ENCODE data around the gene PPP1R37.

PPP1R37 gene

DNA sequence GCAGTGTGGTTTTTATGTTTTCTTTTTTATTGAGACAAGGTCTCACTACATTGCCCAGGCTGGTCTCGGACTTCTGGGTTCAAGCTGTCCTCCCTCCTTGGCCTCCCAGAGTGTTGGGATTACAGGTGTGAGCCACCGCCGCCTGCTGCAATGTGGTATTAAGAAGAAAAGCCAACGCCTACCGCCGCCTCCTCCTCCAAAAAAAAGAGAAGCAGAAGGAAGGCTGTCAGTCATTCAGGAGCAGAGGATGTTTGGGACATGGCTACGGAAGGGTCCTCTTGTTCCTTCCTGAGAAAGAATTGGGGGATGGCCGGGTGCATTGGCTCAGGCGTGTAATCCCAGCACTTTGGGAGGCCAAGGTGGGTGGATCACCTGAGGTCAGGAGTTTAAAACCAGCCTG is 1.2 kb downstream of the PPP1R37 start:
- TF ChIP-seq, protein P1, sequence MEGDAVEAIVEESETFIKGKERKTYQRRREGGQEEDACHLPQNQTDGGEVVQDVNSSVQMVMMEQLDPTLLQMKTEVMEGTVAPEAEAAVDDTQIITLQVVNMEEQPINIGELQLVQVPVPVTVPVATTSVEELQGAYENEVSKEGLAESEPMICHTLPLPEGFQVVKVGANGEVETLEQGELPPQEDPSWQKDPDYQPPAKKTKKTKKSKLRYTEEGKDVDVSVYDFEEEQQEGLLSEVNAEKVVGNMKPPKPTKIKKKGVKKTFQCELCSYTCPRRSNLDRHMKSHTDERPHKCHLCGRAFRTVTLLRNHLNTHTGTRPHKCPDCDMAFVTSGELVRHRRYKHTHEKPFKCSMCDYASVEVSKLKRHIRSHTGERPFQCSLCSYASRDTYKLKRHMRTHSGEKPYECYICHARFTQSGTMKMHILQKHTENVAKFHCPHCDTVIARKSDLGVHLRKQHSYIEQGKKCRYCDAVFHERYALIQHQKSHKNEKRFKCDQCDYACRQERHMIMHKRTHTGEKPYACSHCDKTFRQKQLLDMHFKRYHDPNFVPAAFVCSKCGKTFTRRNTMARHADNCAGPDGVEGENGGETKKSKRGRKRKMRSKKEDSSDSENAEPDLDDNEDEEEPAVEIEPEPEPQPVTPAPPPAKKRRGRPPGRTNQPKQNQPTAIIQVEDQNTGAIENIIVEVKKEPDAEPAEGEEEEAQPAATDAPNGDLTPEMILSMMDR (IDR thresholded peaks at IDR 0.05) = no peak
- H3K4me2 ChIP-seq (ENCODE audit: low read length) = peak overlapping the region; percentile 98
- H3K9ac ChIP-seq = no peak overlapping the region
- no peak overlapping the region for H3K27ac ChIP-seq
- no peaks in the 10 kb centered on the region for H3K36me3 ChIP-seq (ENCODE audit: control insufficient read depth, insufficient read depth, low read length)
- H3K9me3 ChIP-seq (ENCODE audit: control insufficient read depth, low read length) = no peaks in the 10 kb centered on the region
- peak overlapping the region; percentile 88 for H3K4me3 ChIP-seq (ENCODE audit: low read depth, low read length)
- H3K79me2 ChIP-seq = peaks cover 54% of the 10 kb centered on the region
- H3K27me3 ChIP-seq (ENCODE audit: control insufficient read depth, insufficient read depth, low read length) = no peaks in the 10 kb centered on the region
- H2AFZ ChIP-seq = no peak overlapping the region
- peaks cover 39% of the 10 kb centered on the region for H3K4me1 ChIP-seq

DNA sequence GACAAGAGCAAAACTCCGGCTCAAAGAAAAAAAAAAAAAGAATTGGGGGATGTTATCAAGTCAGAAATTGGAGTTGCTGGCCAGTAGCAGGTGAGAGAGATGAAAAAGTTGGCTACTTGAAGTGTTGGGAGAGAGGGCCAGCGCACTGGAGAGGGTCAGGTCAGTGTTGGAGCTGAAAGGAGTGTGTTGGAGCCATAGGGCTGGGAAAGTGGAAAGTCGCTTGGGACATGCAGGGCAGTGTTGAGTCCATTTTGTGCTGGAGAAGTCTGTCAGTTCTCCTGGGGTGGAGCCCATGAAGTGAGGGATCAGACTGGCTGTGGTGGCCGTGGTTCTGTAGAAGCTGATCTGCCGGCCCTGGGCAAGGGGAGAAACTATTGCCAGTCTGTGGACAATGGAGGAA is 1.7 kb downstream of the PPP1R37 start:
- Histone ChIP-seq H3K9ac (no peak overlapping the region), H3K4me3 (ENCODE audit: low read depth, low read length) (no peak overlapping the region), H3K4me1 (peaks cover 40% of the 10 kb centered on the region), H3K4me2 (ENCODE audit: low read length) (peak overlapping the region; percentile 98), H3K27ac (no peak overlapping the region), H2AFZ (no peak overlapping the region), H3K27me3 (ENCODE audit: control insufficient read depth, insufficient read depth, low read length) (no peaks in the 10 kb centered on the region), H3K36me3 (ENCODE audit: control insufficient read depth, insufficient read depth, low read length) (no peaks in the 10 kb centered on the region), H3K79me2 (peaks cover 60% of the 10 kb centered on the region), H3K9me3 (ENCODE audit: control insufficient read depth, low read length) (no peaks in the 10 kb centered on the region)
- TF ChIP-seq, protein P1 (IDR thresholded peaks at IDR 0.05) = no peak

DNA sequence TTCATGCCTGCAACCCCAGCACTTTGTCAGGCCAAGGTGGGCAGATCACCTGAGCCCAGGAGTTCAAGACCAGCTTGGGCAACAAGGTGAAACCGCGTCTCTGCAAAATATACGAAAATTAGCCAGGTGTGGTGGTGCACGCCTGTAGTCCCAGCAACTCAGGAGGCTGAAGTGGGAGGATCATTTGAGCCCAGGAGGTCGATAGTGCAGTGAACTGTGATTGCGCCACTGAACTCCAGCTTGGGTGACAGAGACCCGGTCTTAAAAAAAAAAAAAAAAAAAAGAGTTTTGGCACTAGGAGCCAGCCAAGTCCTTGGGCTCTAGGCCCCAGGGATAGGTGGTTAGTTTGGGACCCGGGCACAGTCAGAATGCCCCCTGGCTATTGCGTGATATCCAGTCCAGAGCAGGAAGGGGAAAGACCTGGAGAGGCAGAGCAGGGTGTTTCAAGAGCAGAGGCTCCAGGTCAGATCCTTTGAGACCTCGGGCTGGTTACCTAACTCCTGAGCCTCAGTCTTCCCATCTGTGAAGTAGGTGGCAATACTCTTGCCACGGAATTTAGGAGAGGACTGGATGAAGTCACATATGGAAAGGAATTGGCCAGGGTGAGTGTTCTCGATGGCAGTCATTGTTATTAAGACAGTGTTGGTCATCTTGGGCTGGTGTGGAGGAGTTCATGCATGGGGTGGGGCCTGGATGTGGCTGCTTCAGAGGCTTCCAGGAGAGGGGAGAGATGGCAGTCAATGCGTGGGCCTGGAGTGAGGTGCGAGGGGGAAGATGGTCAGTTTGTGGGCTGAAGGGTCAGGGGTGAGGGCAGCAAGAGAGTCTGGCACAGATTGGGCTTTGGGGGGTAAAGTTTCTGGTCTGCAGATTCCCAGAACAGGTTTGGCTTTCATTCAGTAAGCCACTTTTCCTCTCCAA is 2.8 kb downstream of the PPP1R37 start:
- Histone ChIP-seq H3K4me1 (peaks cover 44% of the 10 kb centered on the region), H3K9ac (no peak overlapping the region), H3K79me2 (peaks cover 66% of the 10 kb centered on the region), H3K4me2 (ENCODE audit: low read length) (no peak overlapping the region), H3K36me3 (ENCODE audit: control insufficient read depth, insufficient read depth, low read length) (no peaks in the 10 kb centered on the region), H3K9me3 (ENCODE audit: control insufficient read depth, low read length) (no peaks in the 10 kb centered on the region), H3K4me3 (ENCODE audit: low read depth, low read length) (no peak overlapping the region), H3K27ac (no peak overlapping the region), H3K27me3 (ENCODE audit: control insufficient read depth, insufficient read depth, low read length) (no peaks in the 10 kb centered on the region), H2AFZ (no peak overlapping the region)
- TF ChIP-seq, protein P1 (IDR thresholded peaks at IDR 0.05) = no peak

- no peaks in the 10 kb centered on the region for H3K27me3 ChIP-seq (ENCODE audit: control insufficient read depth, insufficient read depth, low read length)
- TF ChIP-seq, protein P1 (IDR thresholded peaks at IDR 0.05) = no peak
- H3K36me3 ChIP-seq (ENCODE audit: control insufficient read depth, insufficient read depth, low read length) = no peaks in the 10 kb centered on the region
- peaks cover 48% of the 10 kb centered on the region for H3K4me1 ChIP-seq
- H3K4me3 ChIP-seq (ENCODE audit: low read depth, low read length) = no peak overlapping the region
- H3K79me2 ChIP-seq = peaks cover 74% of the 10 kb centered on the region
- H2AFZ ChIP-seq = no peak overlapping the region
- H3K9me3 ChIP-seq (ENCODE audit: control insufficient read depth, low read length) = no peaks in the 10 kb centered on the region
- no peak overlapping the region for H3K27ac ChIP-seq
- H3K9ac ChIP-seq = no peak overlapping the region
- H3K4me2 ChIP-seq (ENCODE audit: low read length) = no peak overlapping the region
Observed at GRCh38 chr19:45096700-45097099, 3.7 kb downstream of the PPP1R37 start.

DNA sequence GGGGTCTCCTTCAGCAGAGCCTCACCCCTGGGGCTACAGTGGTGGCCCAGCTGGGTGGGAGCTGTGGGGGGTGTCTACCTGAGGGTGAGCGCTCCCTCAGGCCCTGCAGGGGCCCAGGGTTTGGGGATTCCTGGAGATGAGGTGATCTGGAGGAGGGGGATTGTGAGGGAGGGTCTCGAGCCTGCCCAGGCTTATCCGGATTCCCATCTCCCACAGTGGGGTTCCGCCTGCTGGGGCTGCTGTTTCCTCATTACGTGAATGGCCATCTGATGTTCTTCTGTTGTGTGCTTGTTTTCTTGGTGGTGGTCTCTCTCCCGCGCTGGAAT is 4.4 kb downstream of the PPP1R37 start:
- H3K79me2 ChIP-seq = peaks cover 81% of the 10 kb centered on the region
- H3K27ac ChIP-seq = no peak overlapping the region
- H3K36me3 ChIP-seq (ENCODE audit: control insufficient read depth, insufficient read depth, low read length) = no peaks in the 10 kb centered on the region
- H3K4me2 ChIP-seq (ENCODE audit: low read length) = no peak overlapping the region
- no peaks in the 10 kb centered on the region for H3K9me3 ChIP-seq (ENCODE audit: control insufficient read depth, low read length)
- H3K9ac ChIP-seq = no peak overlapping the region
- H3K27me3 ChIP-seq (ENCODE audit: control insufficient read depth, insufficient read depth, low read length) = no peaks in the 10 kb centered on the region
- no peak overlapping the region for H2AFZ ChIP-seq
- TF ChIP-seq, protein P1 (IDR thresholded peaks at IDR 0.05) = no peak
- no peak overlapping the region for H3K4me3 ChIP-seq (ENCODE audit: low read depth, low read length)
- peaks cover 48% of the 10 kb centered on the region for H3K4me1 ChIP-seq

Measured in parathyroid adenoma (tissue), 2 donors.